PC-3 (cell line): ENCODE data around the gene ZNF638.

Experiments used
- CTCF ChIP-seq: fragments of 300-600 bp; sonication (generic); conservative IDR thresholded peaks from 2 replicates; pipeline ENCODE4 v1.5.1; 2017; ENCODE audit warnings: antibody characterized with exemption, low read depth, mild to moderate bottlenecking, low read length
- EZH2 ChIP-seq: fragments of 300-600 bp; sonication (generic); IDR thresholded peaks from one replicate; pipeline ENCODE4 v1.6.1; 2017; ENCODE audit warnings: antibody characterized with exemption, mild to moderate bottlenecking, low read length; ENCODE audit not compliant: unreplicated experiment
- EZH2phosphoT487 ChIP-seq: fragments of 300-600 bp; sonication (generic); IDR thresholded peaks from 2 replicates; pipeline ENCODE4 v1.6.1; 2018; ENCODE audit warnings: mild to moderate bottlenecking, antibody characterized with exemption, low read length, borderline replicate concordance

GRCh38 chr2:71465961-71466300 lies 134.3 kb downstream of the ZNF638 start:
- TF ChIP-seq CTCF (no peak), EZH2 (no peak), EZH2phosphoT487 (no peak)
